ENCODE results near the gene NATD1.
A peak's percentile ranks its signal among the peaks of the same experiment; 100 is the strongest.

The NATD1 gene

GRCh38 chr17:21289902-21290571, 36.8 kb upstream of the NATD1 start:
- DNase-seq (ENCODE audit: low read depth), result no peak

GRCh38 chr17:21289175-21289901, 36.1 kb upstream of the NATD1 start:
- DNase-seq (ENCODE audit: low read depth), result no peak

GRCh38 chr17:21288571-21289017, 35.4 kb upstream of the NATD1 start:
- no peak for DNase-seq (ENCODE audit: low read depth)

- peak; percentile 92 for DNase-seq (ENCODE audit: low read depth)
Measured at GRCh38 chr17:21287703-21288449, 34.7 kb upstream of the NATD1 start.

GRCh38 chr17:21286909-21287702, 33.9 kb upstream of the NATD1 start:
- DNase-seq (ENCODE audit: low read depth), result no peak

- DNase-seq (ENCODE audit: low read depth), result no peak
Measured at GRCh38 chr17:21286066-21286770, 33.0 kb upstream of the NATD1 start.

GRCh38 chr17:21285164-21286065, 32.2 kb upstream of the NATD1 start:
- no peak for DNase-seq (ENCODE audit: low read depth)

- DNase-seq (ENCODE audit: low read depth), result peak; percentile 91
Measured at GRCh38 chr17:21284319-21285163, 31.3 kb upstream of the NATD1 start, which contains the start of gene MAP2K3. Gene MAP2K3, plus strand, starts transcription at chr17:21284711. Its CDS starts 210 bp downstream, at chr17:21284921.

GRCh38 chr17:21283482-21284318, 30.5 kb upstream of the NATD1 start:
- no peak for DNase-seq (ENCODE audit: low read depth)

- DNase-seq (ENCODE audit: low read depth), result no peak
Measured at GRCh38 chr17:21282850-21283249, 29.6 kb upstream of the NATD1 start.

- no peak for DNase-seq (ENCODE audit: low read depth)
Measured at GRCh38 chr17:21282231-21282630, 29.0 kb upstream of the NATD1 start.

- DNase-seq (ENCODE audit: low read depth), result peak; percentile 81
Measured at GRCh38 chr17:21280081-21280518, 26.9 kb upstream of the NATD1 start.

GRCh38 chr17:21279582-21279981, 26.4 kb upstream of the NATD1 start:
- DNase-seq (ENCODE audit: low read depth), result no peak

- DNase-seq (ENCODE audit: low read depth), result no peak
Measured at GRCh38 chr17:21279198-21279535, 26.0 kb upstream of the NATD1 start.

GRCh38 chr17:21278450-21279197, 25.4 kb upstream of the NATD1 start:
- DNase-seq (ENCODE audit: low read depth), result peak; percentile 24

GRCh38 chr17:21277332-21277731, 24.1 kb upstream of the NATD1 start:
- no peak for DNase-seq (ENCODE audit: low read depth)

- DNase-seq (ENCODE audit: low read depth), result no peak
Measured at GRCh38 chr17:21276264-21276588, 23.0 kb upstream of the NATD1 start.
